Mononuclear cell (primary cell): Measurements from ENCODE around the gene ELN. TPM values are rescaled to one million over a fixed set of nuclear protein-coding genes. Genes with fewer than 3 reads are reported as not detected.

Source experiments
- H3K27me3 ChIP-seq: 2 replicates; pipeline ENCODE4 v1.6.0; 2011; ENCODE audit warnings: low read length, control low read depth; ENCODE audit not compliant: insufficient read depth
- H3K4me1 ChIP-seq: 2 replicates; pipeline ENCODE4 v1.5.1; 2011; ENCODE audit warnings: mild to moderate bottlenecking, low read length, control low read depth; ENCODE audit not compliant: insufficient read depth
- H3K4me3 ChIP-seq: 2 replicates; pipeline ENCODE4 v1.5.1; 2011; ENCODE audit warnings: mild to moderate bottlenecking, low read length, moderate library complexity
- H3K9me3 ChIP-seq: 2 replicates; pipeline ENCODE4 v1.5.1; 2011; ENCODE audit warnings: low read depth, mild to moderate bottlenecking, control low read depth, low read length
- total RNA-seq: library from RNA; depleted of rRNA; stranded (reverse); fragments of >200 nt; gene quantifications from one replicate; pipeline ENCODE4 v1.2.3, GENCODE V29; 2012

Gene ELN
- total RNA-seq, 1 donor = not detected

DNA sequence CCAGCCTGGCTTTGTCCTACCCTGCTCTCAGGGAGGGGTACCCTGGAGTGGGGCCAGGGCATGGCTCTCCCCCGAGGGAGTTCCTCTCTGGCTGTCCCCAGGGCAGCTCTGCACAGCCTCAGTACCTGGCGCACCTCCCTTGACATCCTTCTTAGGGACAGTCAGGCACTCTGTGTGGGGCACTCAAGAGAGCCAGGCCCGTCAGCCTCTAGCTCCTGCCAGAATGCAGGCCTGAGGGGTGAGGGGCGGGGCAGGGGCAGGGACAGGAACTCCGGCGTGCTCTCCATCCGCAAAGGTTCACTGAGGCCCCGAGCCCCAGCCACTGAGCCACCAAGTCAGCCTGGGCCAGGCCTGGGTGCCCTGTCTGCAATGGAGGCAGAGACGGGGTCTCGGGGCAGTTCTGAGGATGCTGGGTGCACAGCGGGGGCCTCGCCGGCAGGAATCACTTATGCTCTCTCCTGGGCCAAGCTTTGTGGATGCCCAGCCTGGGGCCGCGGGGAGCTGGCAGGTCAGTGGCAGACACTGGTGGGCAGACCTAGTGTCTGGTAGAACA lies 65.8 kb downstream of the ELN start:
- peak overlapping the region; percentile 53 for H3K4me3 ChIP-seq
- no peaks in the 10 kb centered on the region for H3K27me3 ChIP-seq
- no peaks in the 10 kb centered on the region for H3K9me3 ChIP-seq
- peaks cover 32% of the 10 kb centered on the region for H3K4me1 ChIP-seq

DNA sequence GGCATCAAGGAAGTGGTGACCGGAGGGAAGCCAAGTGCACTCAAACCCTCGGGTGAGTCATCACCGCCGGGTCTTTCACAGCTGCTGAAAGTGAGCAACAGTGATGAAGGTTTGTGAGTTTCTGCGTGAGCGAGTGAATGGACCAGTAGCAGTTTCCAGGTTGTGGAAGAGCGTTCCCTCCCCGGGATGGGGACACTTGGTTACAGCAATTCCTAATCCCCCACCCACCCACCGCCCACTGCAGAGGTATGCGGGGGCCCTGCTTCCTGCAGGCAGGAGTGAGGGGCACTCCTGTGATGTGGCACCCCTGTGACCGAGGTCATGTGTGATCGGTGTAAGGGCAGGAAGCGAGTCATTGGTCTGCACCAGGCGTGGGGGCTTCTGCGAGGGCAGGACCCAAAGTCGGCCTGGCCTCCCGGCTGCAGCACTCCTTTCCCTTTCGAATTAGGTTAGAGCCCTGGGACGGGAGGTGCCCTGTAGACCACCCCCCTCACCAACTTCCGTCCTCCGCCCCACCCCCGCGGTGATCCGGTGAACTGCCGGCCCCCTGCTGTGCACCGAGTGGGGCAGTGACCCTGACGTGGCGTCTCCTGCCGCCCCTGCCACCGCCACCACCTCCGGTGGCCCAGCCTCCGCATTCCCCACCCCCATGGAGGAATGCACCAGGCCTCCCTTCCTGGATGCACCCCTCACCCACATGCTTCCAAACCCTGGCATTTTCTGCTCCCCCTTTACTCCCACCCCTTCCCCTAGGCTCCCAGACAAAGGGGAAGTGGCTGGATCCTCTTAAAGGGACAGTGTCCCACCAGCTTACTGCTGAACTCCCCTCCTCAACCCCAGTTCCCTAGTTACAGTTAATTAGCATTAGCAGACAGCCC lies 66.5 kb downstream of the ELN start:
- Histone ChIP-seq H3K9me3 (no peaks in the 10 kb centered on the region), H3K4me1 (peaks cover 32% of the 10 kb centered on the region), H3K4me3 (peak overlapping the region; percentile 53), H3K27me3 (no peaks in the 10 kb centered on the region)

DNA sequence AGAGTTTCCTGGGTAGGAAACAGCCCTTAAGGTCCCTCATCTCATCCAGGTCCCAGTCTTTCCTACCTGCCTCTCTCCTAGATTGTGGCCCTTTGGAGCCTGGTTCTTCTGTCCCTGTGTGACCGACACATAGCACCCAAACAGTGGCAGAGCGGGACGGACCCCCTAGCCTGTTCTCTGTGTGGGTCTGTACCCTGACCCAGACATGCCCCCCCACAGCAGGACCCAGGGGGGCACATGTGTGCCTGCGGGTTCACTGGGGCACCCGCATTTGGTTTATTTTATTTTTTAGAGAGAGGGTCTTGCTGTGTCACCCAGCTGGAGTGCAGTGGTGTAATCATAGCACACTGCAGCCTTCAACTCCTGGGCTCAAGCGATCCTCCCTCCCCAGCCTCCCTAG lies 67.2 kb downstream of the ELN start:
- peaks cover 36% of the 10 kb centered on the region for H3K4me1 ChIP-seq
- H3K27me3 ChIP-seq = no peaks in the 10 kb centered on the region
- no peaks in the 10 kb centered on the region for H3K9me3 ChIP-seq
- peak overlapping the region; percentile 53 for H3K4me3 ChIP-seq

DNA sequence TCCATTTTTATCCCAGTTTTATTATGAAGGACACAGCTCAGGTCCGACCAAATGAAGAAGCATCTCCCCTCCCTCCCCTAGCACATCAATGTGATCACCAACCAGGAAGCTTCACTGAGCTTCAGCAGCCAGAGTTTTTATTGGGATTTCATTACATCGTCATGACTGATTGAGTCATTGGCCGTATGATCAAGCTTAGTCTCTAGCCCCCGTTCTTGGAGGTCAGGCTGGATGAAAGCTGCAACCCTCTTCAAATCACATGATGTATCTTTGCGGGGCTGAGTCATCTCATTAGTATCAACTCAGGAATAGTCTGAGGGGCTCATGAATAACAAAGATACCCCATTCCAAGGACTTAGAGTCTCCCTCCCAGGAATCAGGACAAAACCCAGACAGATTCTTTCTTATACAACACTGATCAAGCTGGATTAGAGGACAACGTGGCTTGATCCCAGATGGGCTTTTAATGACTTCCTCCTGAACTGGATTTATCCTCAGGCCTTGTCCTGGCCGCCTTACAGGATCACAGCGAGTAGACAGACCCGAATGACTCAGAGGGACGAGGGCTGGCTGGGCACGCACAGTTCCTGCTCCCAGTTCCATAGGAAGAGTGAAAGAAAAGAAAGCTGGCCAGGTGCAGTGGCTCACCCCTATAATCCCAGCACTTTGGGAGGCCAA lies 70.1 kb downstream of the ELN start:
- peaks cover 25% of the 10 kb centered on the region for H3K4me1 ChIP-seq
- no peaks in the 10 kb centered on the region for H3K9me3 ChIP-seq
- H3K27me3 ChIP-seq = no peaks in the 10 kb centered on the region
- H3K4me3 ChIP-seq = no peak overlapping the region

DNA sequence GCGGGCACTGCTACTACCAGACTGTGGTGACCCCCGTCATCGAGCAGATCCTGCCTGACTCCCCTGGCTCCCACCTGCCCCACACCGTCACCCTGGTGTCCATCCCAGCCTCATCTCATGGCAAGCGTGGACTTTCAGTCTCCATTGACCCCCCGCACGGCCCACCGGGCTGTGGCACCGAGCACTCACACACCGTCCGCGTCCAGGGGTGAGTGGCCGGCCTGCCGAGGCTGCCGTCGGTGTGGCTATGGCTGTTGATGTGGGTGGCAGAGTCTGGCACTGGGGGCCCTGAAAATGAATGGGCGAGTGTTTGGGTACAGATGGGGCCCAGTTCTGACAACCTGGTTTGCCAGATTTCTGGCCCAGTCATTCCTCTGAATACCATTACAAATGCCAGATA lies 71.1 kb downstream of the ELN start:
- no peaks in the 10 kb centered on the region for H3K9me3 ChIP-seq
- peaks cover 16% of the 10 kb centered on the region for H3K4me1 ChIP-seq
- H3K4me3 ChIP-seq = no peak overlapping the region
- no peaks in the 10 kb centered on the region for H3K27me3 ChIP-seq

DNA sequence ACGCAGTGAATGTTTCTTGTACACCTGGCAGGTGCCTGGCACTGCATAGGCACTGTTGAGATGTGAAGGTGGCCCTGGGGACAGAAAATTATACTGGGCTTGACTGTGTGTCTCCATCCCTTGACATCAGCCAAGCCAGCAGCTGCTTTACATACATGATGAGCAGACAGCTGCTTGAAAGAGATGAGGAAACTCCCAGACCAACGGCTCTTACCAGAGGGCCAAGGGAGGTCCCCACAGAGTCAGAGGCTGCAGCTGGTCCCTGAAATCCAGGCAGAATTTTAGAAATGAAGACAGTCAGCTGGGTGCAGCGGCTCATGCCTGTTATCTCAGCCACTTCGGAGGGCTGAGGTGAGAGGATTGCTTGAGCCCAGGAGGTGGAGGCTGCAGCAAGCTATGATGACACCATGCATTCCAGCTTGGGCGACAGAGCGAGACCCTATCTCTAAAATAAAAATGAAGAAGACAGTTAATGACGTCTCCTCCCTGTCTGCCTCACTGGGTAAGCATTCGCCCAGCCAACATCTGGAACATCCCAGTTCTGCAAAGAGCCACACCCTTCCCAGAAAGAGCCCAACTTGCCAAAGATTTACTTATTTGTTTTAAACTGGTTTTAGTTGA lies 73.2 kb downstream of the ELN start:
- H3K4me1 ChIP-seq = peaks cover 3% of the 10 kb centered on the region
- H3K4me3 ChIP-seq = no peak overlapping the region
- no peaks in the 10 kb centered on the region for H3K27me3 ChIP-seq
- H3K9me3 ChIP-seq = no peaks in the 10 kb centered on the region

DNA sequence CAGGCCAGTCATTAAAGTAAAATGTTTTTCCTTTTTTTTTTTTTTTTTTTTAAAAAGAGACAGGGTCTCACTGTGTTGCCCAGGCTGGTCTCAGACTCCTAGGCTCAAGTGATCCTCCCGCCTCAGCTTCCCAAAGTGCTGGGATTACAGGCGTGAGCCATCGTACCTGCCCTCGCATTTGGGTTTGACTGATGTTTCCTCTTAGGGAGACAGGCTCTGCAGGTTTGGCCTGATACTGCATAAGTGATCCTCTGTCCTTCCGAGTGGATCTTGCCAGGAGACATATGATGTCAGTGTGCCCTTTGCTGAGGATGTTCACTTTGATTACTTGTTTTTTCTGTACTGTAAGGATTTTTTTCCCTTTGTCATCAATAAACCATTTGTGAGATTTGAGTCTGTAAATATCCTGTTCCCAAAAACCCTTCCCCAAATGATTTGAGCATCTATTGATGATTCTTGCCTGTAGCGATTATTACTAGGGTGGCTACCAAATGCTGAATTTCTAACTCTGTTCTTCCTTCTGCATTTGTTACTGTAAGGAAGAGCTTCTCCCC lies 75.3 kb downstream of the ELN start:
- Histone ChIP-seq H3K4me3 (no peak overlapping the region), H3K9me3 (no peaks in the 10 kb centered on the region), H3K27me3 (no peaks in the 10 kb centered on the region), H3K4me1 (peaks cover 3% of the 10 kb centered on the region)

DNA sequence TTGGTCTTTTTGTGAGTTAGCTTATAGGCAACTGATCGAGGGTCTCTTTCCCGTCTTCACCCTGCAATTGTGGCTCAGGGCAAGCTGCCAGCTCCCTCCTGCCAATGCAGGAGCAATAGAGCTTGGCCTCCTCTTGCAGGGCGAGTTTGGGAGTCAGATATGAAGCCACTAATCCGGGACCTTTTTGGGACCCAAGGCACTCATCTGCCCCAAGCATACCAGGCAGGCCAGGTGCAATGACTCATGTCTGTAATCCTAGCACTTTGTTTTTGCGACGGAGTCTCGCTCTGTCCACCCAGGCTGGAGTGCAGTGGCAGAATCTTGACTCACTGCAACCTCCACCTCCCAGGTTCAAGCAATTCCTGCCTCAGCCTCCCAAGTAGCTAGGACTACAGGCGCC lies 76.7 kb downstream of the ELN start:
- no peaks in the 10 kb centered on the region for H3K9me3 ChIP-seq
- H3K4me3 ChIP-seq = no peak overlapping the region
- peaks cover 3% of the 10 kb centered on the region for H3K4me1 ChIP-seq
- H3K27me3 ChIP-seq = no peaks in the 10 kb centered on the region

DNA sequence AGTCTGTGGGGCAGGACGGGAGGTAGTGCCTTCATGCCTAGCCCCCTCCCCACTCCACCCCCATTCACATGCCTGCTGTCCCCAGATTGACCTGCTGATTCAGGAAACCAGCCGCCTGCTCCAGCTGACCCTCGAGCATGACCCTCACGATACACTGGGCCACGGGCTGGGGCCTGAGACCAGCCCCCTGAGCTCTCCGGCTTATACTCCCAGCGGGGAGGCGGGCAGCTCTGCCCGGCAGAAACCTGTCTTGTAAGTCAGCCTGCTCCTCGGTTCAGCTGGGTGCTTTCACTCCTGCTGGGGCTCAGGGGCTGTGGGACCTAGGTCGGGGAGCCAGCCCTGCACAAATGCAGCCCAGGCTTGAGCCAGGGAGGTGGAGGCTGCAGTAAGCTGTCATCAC lies 78.0 kb downstream of the ELN start:
- no peaks in the 10 kb centered on the region for H3K4me1 ChIP-seq
- no peaks in the 10 kb centered on the region for H3K9me3 ChIP-seq
- no peaks in the 10 kb centered on the region for H3K27me3 ChIP-seq

DNA sequence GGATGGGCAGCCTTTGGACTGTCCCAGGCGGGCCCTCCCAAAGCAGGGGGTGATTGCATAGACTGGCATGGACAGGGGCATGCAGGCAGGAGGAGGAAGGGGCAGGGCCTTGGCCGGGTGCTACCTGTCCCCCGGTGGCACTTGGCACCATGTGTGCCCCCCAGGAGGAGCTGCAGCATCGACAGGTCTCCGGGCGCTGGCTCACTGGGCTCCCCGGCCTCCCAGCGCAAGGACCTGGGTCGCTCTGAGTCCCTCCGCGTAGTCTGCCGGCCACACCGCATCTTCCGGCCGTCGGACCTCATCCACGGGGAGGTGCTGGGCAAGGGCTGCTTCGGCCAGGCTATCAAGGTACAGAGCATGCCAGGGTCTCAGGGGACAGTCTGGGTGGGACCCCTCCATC lies 78.9 kb downstream of the ELN start:
- H3K9me3 ChIP-seq = no peaks in the 10 kb centered on the region
- H3K4me1 ChIP-seq = no peaks in the 10 kb centered on the region
- H3K4me3 ChIP-seq = no peak overlapping the region
- no peaks in the 10 kb centered on the region for H3K27me3 ChIP-seq

More for the DNA sequence above, 78.0 kb downstream of the ELN start:
- no peak overlapping the region for H3K4me3 ChIP-seq

DNA sequence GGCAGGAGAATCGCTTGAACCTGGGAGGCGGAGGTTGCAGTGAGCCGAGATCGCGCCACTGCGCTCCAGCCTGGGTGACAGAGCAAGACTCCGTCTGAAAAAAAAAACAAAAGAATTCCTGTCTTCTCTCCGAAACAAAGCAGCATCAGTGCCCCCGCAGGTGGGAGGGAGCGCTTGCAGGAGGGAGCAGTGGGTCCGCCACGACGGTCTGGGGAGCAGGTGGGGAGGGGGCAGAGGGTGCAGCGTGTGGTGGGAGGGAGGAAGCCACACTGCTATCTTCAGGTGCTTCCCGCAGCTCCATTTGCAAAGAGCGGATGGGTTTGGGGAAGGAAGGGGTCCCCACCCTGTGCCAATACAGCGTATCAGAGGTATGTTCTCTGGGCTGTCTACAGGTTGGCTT lies 87.4 kb downstream of the ELN start:
- H3K9me3 ChIP-seq = no peaks in the 10 kb centered on the region
- H3K27me3 ChIP-seq = no peaks in the 10 kb centered on the region
- no peak overlapping the region for H3K4me3 ChIP-seq
- no peaks in the 10 kb centered on the region for H3K4me1 ChIP-seq

DNA sequence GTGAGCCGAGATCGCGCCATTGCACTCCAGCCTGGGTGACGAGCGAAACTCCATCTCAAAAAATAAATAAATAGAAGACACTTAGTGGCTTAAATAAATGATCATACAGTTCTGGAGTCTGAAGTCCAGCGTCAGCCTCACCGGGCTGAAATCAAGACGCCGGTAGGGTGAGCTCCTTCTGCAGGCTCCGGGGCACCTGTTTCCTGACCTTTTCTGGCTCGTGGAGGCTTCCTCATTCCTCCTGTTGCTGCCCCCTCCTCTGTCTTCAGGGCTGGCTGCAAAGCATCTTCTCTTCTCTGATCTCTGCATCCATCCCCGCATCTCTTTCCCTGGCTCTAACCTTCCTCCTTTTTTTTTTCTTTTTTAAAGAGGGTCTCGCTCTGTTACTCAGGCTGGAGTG lies 88.4 kb downstream of the ELN start:
- Histone ChIP-seq H3K4me3 (no peak overlapping the region), H3K27me3 (no peaks in the 10 kb centered on the region), H3K9me3 (no peaks in the 10 kb centered on the region), H3K4me1 (no peaks in the 10 kb centered on the region)
